Small intestine (tissue), 7 donors: ENCODE results near the gene AHRR. TPM values are rescaled to one million over a fixed set of nuclear protein-coding genes. Genes with fewer than 3 reads are reported as not detected.

Source experiments
- DNase-seq, 2 donors: peaks; one replicate each; pipeline versions ENCODE4 v3.0.0 to v3.0.0-alpha.2; 2013
- FAIRE-seq: peaks from 2 replicates; lab custom pipeline; 2012; peaks lifted over from hg19 to GRCh38; lab: Jason Lieb, UNC
- H3K27ac ChIP-seq, 3 donors: one replicate each; pipeline ENCODE4 v1.5.1; 2013; ENCODE audit warnings: low read length in 2 of 3, mild to moderate bottlenecking in 2 of 3, control low read depth in 1 of 3, inconsistent platforms in 1 of 3, low read depth in 1 of 3, moderate library complexity in 1 of 3
- H3K27me3 ChIP-seq, 3 donors: one replicate each; pipeline ENCODE4 v1.6.1; 2013; ENCODE audit warnings: low read length in 3 of 3, inconsistent platforms in 1 of 3; ENCODE audit not compliant: control insufficient read depth in 3 of 3, insufficient read depth in 3 of 3
- H3K36me3 ChIP-seq, 3 donors: one replicate each; pipeline ENCODE4 v1.6.1; 2013; ENCODE audit warnings: low read length in 3 of 3, inconsistent platforms in 1 of 3, low read depth in 1 of 3, mild to moderate bottlenecking in 1 of 3, moderate library complexity in 1 of 3; ENCODE audit not compliant: control insufficient read depth in 3 of 3, insufficient read depth in 2 of 3
- H3K4me1 ChIP-seq, 3 donors: one replicate each; pipeline ENCODE4 v1.6.1; 2013; ENCODE audit warnings: low read length in 2 of 3, inconsistent platforms in 1 of 3, low read depth in 1 of 3, mild to moderate bottlenecking in 1 of 3, moderate library complexity in 1 of 3; ENCODE audit not compliant: control insufficient read depth in 3 of 3, insufficient read depth in 2 of 3
- H3K4me3 ChIP-seq, 3 donors: one replicate each; pipeline ENCODE4 v1.5.1; 2013; ENCODE audit warnings: low read length in 3 of 3, control low read depth in 1 of 3, inconsistent platforms in 1 of 3, low read depth in 1 of 3, mild to moderate bottlenecking in 1 of 3, moderate library complexity in 1 of 3
- H3K9me3 ChIP-seq, 2 donors: one replicate each; pipeline ENCODE4 v1.6.1; 2013; ENCODE audit warnings: low read depth in 1 of 2, low read length in 1 of 2; ENCODE audit not compliant: control insufficient read depth in 2 of 2, insufficient read depth in 1 of 2
- WGBS, 3 donors: extraction: QIAGEN DNeasy Blood & Tissue Kit; methylation state at CpG; one replicate each; pipeline ENCODE4 v1.1.7; 2013; 5-methylcytosine and 5-hydroxymethylcytosine counted together
- polyA plus RNA-seq, 4 donors: library from polyadenylated mRNA; stranded (reverse) in 3 of 4; unstranded in 1 of 4; fragments of 200-250 nt in 3 of 4; fragments of 120-200 nt in 1 of 4; gene quantifications; one replicate each; pipeline versions ENCODE4 v1.2.1 to v1.2.3, GENCODE V29; 2013
- donor health status: healthy with polysubstance abuse.
- donor health status: control.
- donor health status: control.
- donor health status: Bipolar disorder and iron deficiency.
- donor health status: healthy.

Gene AHRR
- polyA plus RNA-seq, 4 donors: 0.22 to 2.6 (median 0.95) TPM

DNA sequence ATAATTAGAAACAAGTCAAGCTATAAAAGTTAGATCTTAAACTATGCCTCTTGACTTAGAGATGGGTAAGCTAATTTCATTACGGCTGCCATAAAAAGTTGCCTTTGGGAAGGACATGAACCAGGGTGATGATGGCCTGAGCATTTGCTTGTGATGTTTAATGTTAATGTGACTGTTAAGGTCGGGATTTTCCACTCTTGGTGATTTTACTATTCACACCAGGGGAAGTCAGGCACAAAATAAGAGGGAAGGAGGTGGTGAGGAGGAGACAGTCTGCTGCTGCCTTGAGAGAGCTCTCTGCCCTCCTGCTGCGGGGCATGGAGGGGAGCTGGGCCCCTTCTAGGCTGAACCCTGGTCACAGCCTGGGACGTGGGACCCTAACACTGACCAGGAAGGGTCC lies 34.4 kb downstream of the AHRR start:
- WGBS, 3 donors: 82 to 87% (median 84%) methylated on average over 4 of the region's 4 CpGs
- H3K9me3 ChIP-seq: no peaks in the 10 kb centered on the region
- H3K27ac ChIP-seq: no peak overlapping the region
- no peaks in the 10 kb centered on the region for H3K36me3 ChIP-seq
- no peak overlapping the region for H3K4me3 ChIP-seq
- no peaks in the 10 kb centered on the region for H3K4me1 ChIP-seq
- H3K27me3 ChIP-seq: peaks cover 0 to 2% (median 0%) of the 10 kb centered on the region in 3 donors
- FAIRE-seq: no peak
- no peak for DNase-seq

DNA sequence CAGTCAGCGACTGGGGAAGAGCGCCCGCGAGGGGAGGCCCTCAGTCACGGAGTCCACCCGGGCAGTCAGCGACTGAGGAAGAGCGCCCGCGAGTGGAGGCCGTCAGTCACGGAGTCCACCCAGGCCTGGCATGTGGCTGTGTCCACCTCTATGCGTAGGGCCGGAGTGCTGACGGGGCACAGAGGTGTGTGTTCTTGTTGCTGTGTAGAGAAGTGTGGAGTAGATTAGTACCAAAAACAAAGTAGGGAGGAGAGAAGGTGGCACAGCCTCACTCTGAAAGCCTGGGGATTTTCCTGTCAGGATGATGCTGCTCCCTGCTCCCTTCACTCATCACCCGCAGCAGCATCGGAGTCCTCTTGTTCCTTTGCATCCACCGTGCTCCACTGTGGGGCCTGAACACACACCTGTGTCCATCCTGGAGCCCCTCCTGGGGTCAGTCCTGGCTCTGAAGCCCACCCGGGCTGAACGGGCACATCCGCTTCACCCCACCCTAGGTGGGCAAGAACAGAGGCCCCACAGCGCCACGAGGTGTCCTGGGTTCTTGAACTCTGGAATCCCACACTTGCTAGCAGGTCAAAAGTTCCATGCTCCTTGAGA lies 37.9 kb downstream of the AHRR start:
- 80 to 88% (median 83%) methylated on average over 19 to 23 of the region's 23 CpGs for WGBS, 3 donors
- no peak overlapping the region for H3K27ac ChIP-seq
- H3K4me1 ChIP-seq: no peaks in the 10 kb centered on the region
- H3K36me3 ChIP-seq: no peaks in the 10 kb centered on the region
- FAIRE-seq: no peak
- no peak overlapping the region for H3K4me3 ChIP-seq
- peaks cover 0 to 7% of the 10 kb centered on the region in 2 donors for H3K9me3 ChIP-seq
- no peak for DNase-seq
- peaks cover 0 to 6% (median 0%) of the 10 kb centered on the region in 3 donors for H3K27me3 ChIP-seq

DNA sequence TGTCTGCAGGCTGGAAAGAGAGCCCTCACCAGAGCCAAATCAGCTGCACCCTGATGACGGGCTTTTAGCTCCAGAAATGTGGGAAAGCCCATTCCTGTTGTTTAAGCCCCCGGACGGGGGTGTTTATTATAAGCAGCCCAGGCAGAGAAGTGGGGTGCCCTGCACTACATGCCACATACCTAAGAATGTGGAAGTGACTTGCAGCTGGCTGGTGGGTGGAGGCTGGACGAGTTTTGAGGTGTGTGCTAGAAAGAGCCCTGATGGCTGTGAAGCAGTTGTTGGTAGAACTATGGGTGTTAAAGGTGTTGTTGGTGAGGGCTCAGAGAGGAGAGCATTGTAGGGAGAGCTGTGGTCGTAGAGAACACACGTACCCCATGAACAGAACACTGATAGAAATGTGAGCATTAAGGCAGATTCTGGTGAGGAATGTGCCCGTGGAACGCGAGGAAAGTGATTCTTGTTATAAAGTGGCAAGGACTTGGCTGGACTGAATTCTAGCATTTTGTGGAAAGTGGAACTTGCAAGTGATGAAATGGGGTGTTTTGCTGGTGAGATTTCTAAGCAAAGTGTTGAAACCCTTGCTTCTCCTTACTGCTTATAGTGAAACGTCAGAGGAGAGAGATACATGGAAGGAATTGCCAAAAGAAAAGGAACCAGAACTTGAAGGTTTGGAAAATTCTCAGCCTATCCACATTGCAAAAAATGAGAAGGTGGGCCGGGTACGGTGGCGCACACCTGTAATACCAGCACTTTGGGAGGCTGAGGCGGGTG lies 38.9 kb downstream of the AHRR start:
- peaks cover 0 to 7% of the 10 kb centered on the region in 2 donors for H3K9me3 ChIP-seq
- no peaks in the 10 kb centered on the region for H3K4me1 ChIP-seq
- H3K4me3 ChIP-seq: no peak overlapping the region
- DNase-seq (no peak), FAIRE-seq (no peak)
- WGBS, 3 donors: 82 to 85% (median 84%) methylated on average over 14 of the region's 14 CpGs
- no peak overlapping the region for H3K27ac ChIP-seq
- no peaks in the 10 kb centered on the region for H3K36me3 ChIP-seq
- peaks cover 0 to 6% (median 0%) of the 10 kb centered on the region in 3 donors for H3K27me3 ChIP-seq

DNA sequence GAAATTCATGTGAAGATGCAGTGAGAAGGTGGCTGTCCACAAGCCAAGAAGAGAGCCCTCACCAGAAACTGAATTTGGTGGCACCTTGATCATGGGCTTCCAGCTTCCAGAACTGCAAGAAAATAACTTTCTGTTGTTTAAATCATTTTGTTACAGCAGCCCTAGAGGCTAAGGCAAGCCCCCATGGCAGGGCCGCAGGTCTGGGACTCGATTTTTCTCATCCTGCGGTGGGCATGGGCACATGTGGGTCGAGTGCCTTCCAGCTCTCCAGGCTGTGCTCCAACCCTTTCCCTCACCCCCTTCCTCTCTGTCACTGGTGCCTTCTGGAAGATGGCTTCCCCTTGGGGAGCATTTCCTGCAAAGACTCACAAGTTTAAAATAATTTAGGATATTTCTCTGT lies 40.7 kb downstream of the AHRR start:
- Histone ChIP-seq H3K27ac (no peak overlapping the region), H3K4me1 (no peaks in the 10 kb centered on the region), H3K9me3 (peaks cover 0 to 12% of the 10 kb centered on the region in 2 donors), H3K36me3 (no peaks in the 10 kb centered on the region), H3K27me3 (peaks cover 0 to 6% (median 0%) of the 10 kb centered on the region in 3 donors), H3K4me3 (no peak overlapping the region)
- no peak for DNase-seq
- 67 to 85% (median 82%) methylated on average over 4 of the region's 4 CpGs for WGBS, 3 donors
- no peak for FAIRE-seq

DNA sequence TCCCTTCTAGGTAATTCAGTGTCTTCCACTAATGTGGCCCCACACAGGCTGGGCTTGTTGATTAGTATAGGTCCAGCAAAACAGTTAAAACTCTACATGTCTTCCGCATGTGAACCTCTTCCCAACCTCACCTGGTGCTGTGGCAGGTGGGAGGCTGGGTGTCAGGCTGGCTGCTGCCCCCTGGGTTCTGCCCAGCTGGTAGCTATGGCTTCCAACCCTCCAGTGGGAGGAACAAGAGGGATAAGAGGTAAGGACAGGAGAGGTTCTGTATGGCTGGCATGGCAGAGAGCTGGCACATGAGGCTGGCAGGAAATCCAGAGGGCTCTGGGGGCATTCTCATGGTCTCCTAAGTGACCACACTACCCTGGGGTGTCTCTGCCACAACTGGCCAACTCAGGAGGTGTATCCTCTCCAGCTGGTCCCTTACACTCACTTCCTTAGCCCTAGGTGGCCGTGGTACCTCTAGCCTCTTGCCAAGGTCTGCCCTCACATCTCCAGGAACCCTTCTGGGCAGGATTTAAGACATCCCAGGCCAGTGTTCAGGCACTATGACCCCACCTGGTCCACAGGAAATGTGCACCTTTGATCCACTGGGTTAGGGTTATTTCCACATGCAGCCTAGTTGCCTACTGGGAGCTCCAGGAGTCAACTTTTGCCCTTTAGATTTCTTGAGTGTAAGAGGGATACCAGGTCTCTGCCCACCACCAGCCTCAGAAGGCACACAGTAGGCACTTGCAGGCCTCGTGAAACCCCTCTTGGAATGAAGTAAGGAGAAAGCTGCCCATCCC lies 41.7 kb downstream of the AHRR start:
- 68 to 79% (median 77%) methylated on average over 3 of the region's 3 CpGs for WGBS, 3 donors
- Histone ChIP-seq H3K27me3 (peaks cover 0 to 6% (median 0%) of the 10 kb centered on the region in 3 donors), H3K9me3 (peaks cover 0 to 12% of the 10 kb centered on the region in 2 donors), H3K27ac (no peak overlapping the region), H3K4me1 (no peaks in the 10 kb centered on the region), H3K4me3 (no peak overlapping the region), H3K36me3 (no peaks in the 10 kb centered on the region)
- FAIRE-seq: no peak
- DNase-seq: no peak

DNA sequence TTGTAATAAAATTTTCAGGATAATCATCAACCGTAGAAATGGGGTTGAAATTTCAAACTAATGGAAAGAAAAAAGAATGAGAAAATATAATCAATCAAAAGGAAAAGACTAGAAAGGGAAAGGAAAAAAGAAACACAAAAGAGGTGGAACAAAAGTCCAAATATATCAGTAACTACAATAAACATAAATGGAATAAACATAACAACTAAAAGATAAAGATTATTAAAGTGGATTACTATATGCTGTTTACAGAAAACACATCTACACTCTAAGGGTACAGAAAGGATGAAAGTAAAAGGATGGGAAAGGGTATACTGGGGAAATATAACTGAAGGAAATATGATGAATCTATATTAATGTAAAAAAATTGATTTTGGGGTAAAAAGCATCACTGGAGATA lies 43.0 kb downstream of the AHRR start:
- no peak overlapping the region for H3K27ac ChIP-seq
- no peaks in the 10 kb centered on the region for H3K36me3 ChIP-seq
- no peak overlapping the region for H3K4me3 ChIP-seq
- H3K9me3 ChIP-seq: peaks cover 0 to 12% of the 10 kb centered on the region in 2 donors
- peaks cover 0 to 6% (median 0%) of the 10 kb centered on the region in 3 donors for H3K27me3 ChIP-seq
- DNase-seq (no peak), FAIRE-seq (no peak)
- no peaks in the 10 kb centered on the region for H3K4me1 ChIP-seq
- 78 to 95% (median 88%) methylated on average over 1 of the region's 1 CpG for WGBS, 3 donors

DNA sequence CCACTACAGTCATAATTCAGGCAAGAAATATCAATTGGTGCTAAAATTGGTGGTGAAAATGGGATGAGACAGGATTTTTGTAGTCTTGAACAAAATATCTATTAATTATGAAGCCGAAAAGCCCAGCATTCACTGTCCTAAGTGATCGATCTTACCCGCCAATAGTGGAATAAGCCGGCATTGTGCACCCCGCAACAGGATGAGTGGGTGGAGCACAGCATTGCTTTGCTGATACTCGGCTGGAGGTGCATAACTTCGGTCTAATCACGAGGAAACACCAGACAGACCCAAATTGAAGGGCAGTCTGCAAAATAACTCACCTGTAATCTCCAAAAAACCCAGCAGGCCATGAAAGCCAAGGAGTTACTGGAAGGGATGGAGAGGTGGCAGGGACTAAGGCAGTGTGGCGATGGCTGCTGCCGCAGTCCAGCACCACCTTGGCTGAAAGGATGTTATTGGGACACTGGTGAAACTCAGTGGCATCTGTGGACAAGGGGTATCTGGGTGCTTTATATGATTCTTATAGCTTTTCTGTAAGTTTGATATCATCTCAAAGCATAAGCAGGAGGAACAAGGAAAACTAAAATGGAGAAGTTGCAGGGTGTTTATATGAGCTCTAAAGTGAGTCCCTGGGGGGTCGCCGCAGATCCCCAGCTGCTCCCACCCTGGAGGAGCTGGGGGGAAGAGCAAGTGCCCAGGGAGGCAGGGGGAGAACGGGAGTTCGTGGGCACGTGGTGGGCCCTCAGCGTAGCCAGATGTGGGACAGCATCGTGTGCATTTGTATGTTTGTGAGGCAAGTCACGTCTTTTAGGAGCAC lies 45.2 kb downstream of the AHRR start:
- no peak overlapping the region for H3K27ac ChIP-seq
- no peaks in the 10 kb centered on the region for H3K36me3 ChIP-seq
- peaks cover 0 to 12% of the 10 kb centered on the region in 2 donors for H3K9me3 ChIP-seq
- FAIRE-seq (no peak), DNase-seq (no peak)
- WGBS, 3 donors: 87 to 91% (median 87%) methylated on average over 18 of the region's 18 CpGs
- no peaks in the 10 kb centered on the region for H3K4me1 ChIP-seq
- no peak overlapping the region for H3K4me3 ChIP-seq
- H3K27me3 ChIP-seq: peaks cover 0 to 7% (median 0%) of the 10 kb centered on the region in 3 donors
